ENCODE measurements around the gene SRRM3. TPM values are rescaled to one million over a fixed set of nuclear protein-coding genes. Genes with fewer than 3 reads are reported as not detected.

The SRRM3 gene
- total and polyA plus RNA-seq, 9 of the 15 experiments (the other 6 are each of a cell fraction or from before 2014, with no cell fraction given) = 0.04 to 0.91 (median 0.46) TPM; not detected in 2

DNA sequence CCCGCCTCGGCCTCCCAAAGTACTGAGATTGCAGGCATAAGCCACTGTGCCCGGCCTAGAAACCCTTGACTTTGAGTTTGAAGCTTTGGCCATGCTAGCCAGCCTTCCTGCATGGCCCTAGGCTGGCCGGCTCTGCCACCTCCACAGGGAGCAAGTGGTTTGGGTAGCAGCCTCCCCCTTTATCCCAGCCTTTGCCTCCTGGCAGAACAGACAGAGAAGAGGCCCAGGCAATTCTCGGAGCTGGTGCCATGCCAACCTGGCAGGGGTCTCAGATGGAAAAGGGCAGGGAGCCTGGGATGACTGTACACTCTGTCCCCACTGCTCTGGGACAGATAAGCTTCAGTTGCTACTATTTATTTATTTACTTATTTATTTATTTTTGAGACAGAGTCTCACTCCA, 39.4 kb downstream of the SRRM3 start:
- Histone ChIP-seq H3K4me2 (ENCODE audit: insufficient read depth, low read length) (no peak overlapping the region), H2AFZ (ENCODE audit: low read depth, low read length) (no peak overlapping the region), H3K36me3 (ENCODE audit: control insufficient read depth, insufficient read depth, low read length) (no peaks in the 10 kb centered on the region), H3K4me1 (replicated peaks in 1 of 2; ENCODE audit: control insufficient read depth in 2 of 2, insufficient read depth in 2 of 2, low read length in 2 of 2) (0 out of 5 replicates have a peak, but pooled peaks cover 0 to 3% of the 10 kb centered on the region in 2 experiments), H3K27me3 (ENCODE audit: control insufficient read depth in 2 of 2, insufficient read depth in 2 of 2, low read length in 2 of 2) (peaks cover 17 to 32% of the 10 kb centered on the region in 2 experiments; a peak in 4 of 5 replicates), H3K9me1 (ENCODE audit: control insufficient read depth, insufficient read depth, low read length) (no peaks in the 10 kb centered on the region), H3K79me2 (ENCODE audit: control insufficient read depth, insufficient read depth, low read length) (no peaks in the 10 kb centered on the region), H3K27ac (ENCODE audit: extremely low read depth, low read depth, low read length) (no peak overlapping the region), H3K9ac (ENCODE audit: insufficient read depth in 1 of 2, low read depth in 2 of 2, low read length in 2 of 2) (no peak overlapping the region; a peak in 1 of 4 replicates), H4K20me1 (replicated peaks; ENCODE audit: control insufficient read depth, insufficient read depth, low read length) (no peaks in the 10 kb centered on the region), H3K4me3 (no peak overlapping the region), H3K9me3 (replicated peaks; ENCODE audit: control insufficient read depth, insufficient read depth, low read depth, low read length) (no peaks in the 10 kb centered on the region)
- BruUV-seq (replicated peaks) = no TSS peak
- intact Hi-C loops (cut with micrococcal nuclease) (no loop called here), in situ Hi-C loops (cut with MboI) (no loop called here)
- DNase-seq (ENCODE audit: extremely low read depth in 1 of 4, low spot score in 3 of 4) (no peak), ATAC-seq (no peak), FAIRE-seq (no peak)
- POLR2A ChIA-PET = no interaction called here
- CTCF ChIA-PET (ENCODE audit: low intra/inter-chr PET ratio) = no interaction called here
- 4% methylated on average over 5 of the region's 5 CpGs for WGBS (ENCODE audit: insufficient coverage, low coverage, missing lambda C conversion rate)
- TF ChIP-seq SAFB (IDR thresholded peaks at IDR 0.05; ENCODE audit: borderline replicate concordance, low read depth, low read length) (no peak), SREBF1 (IDR thresholded peaks at IDR 0.05; ENCODE audit: borderline replicate concordance, low read depth, low read length) (no peak), RBM15 (IDR thresholded peaks at IDR 0.05; ENCODE audit: insufficient read depth, low read length) (no peak), CEBPG (CRISPR knock-in tag; IDR thresholded peaks at IDR 0.05) (no peak), CEBPG (tag; conservative IDR thresholded peaks at IDR 0.05 in 1 of 2, IDR thresholded peaks at IDR 0.05 in 1 of 2) (no peak), CBFB (CRISPR knock-in tag; IDR thresholded peaks at IDR 0.05) (no peak), TEAD2 (tag; IDR thresholded peaks at IDR 0.05) (no peak), IFI16 (CRISPR knock-in tag; IDR thresholded peaks at IDR 0.05) (no peak), FOXJ3 (CRISPR knock-in tag; IDR thresholded peaks at IDR 0.05) (no peak), SREBF2 (CRISPR knock-in tag; IDR thresholded peaks at IDR 0.05) (no peak), KLF16 (IDR thresholded peaks at IDR 0.05) (no peak), ZNF75A (CRISPR knock-in tag; IDR thresholded peaks at IDR 0.05) (no peak)

All from K562 (cell line).